NB4 (cell line): ENCODE results near the gene PHKG1.

ENCODE experiments used
- POLR2A ChIP-seq: IDR thresholded peaks from 2 replicates; pipeline ENCODE4 v1.6.1; 2011; ENCODE audit warnings: mild to moderate bottlenecking; ENCODE audit not compliant: insufficient read length; ENCODE audit errors: extremely low read depth
- TF ChIP-seq, protein P1 (sequence below): IDR thresholded peaks from one replicate; pipeline ENCODE4 v1.5.1; 2012; ENCODE audit warnings: low read depth, low read length

DNA sequence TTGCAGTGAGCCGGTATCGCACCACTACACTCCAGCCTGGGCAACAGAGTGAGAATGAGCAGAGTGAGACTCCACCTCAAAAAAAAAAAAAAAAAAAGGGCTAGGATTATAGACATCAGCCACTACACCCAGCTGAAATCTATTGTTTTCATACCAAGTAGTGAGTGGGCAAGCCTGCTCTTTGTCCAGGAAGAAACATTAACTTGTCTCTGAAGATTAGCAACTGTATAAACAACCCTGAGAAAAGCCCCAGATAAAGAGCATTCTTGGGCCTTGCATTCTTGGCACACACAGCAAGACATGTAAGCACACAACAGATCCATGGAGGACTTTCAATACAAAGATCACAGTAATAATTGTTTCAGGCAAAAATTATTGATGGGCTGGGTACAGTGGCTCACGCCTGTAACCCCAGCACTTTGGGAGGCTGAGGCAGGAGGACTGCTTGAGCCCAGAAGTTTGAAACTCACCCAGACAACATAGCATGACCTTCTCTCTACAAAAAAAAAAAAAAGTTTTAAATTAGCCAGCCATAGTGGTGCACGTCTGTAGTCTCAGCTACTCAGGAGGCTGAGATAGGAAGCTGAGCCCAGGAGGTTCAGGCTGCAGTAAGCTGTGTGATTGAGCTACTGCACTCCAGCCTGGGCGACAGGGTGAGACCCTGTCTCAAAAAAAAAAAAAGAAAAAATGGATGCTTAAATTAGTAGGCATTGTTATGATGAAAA is 45.9 kb downstream of the PHKG1 start:
- TF ChIP-seq, protein P1, sequence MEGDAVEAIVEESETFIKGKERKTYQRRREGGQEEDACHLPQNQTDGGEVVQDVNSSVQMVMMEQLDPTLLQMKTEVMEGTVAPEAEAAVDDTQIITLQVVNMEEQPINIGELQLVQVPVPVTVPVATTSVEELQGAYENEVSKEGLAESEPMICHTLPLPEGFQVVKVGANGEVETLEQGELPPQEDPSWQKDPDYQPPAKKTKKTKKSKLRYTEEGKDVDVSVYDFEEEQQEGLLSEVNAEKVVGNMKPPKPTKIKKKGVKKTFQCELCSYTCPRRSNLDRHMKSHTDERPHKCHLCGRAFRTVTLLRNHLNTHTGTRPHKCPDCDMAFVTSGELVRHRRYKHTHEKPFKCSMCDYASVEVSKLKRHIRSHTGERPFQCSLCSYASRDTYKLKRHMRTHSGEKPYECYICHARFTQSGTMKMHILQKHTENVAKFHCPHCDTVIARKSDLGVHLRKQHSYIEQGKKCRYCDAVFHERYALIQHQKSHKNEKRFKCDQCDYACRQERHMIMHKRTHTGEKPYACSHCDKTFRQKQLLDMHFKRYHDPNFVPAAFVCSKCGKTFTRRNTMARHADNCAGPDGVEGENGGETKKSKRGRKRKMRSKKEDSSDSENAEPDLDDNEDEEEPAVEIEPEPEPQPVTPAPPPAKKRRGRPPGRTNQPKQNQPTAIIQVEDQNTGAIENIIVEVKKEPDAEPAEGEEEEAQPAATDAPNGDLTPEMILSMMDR, result no peak
- TF ChIP-seq POLR2A, result no peak
